Measurements from ENCODE around the gene STUB1.

STUB1 gene

DNA sequence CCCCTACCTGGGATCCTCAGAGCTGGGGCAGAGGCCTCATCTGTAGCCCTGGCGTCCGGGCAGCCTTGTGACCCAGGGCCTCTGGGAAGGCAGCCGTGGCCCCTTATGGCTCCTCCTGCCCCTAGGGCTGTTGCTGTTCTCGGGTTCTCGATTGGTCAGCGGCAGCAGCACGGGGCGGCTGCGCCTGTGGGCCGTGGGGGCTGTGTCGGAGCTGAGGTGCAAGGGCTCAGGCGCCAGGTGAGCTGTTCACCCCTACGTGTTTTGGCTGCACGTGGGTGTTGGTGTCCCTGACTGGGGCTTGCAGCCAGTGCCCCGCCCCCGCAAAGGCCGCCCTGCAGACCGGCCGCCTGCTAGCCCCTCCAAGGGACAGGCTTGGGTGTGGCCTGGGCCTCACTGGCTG, 18.1 kb upstream of the STUB1 start:
- no peak overlapping the region for H3K9ac ChIP-seq
- no peaks in the 10 kb centered on the region for H3K36me3 ChIP-seq (ENCODE audit: insufficient read depth)
- no peaks in the 10 kb centered on the region for H3K27me3 ChIP-seq (ENCODE audit: insufficient read depth, low read depth)
- no peaks in the 10 kb centered on the region for H4K20me1 ChIP-seq (ENCODE audit: insufficient read depth)
- no peak overlapping the region for H3K4me3 ChIP-seq (IDR thresholded peaks at IDR 0.05; ENCODE audit: insufficient read depth, low read depth, low read length)
- H3K27ac ChIP-seq, result no peak overlapping the region
- TF ChIP-seq, protein P1, sequence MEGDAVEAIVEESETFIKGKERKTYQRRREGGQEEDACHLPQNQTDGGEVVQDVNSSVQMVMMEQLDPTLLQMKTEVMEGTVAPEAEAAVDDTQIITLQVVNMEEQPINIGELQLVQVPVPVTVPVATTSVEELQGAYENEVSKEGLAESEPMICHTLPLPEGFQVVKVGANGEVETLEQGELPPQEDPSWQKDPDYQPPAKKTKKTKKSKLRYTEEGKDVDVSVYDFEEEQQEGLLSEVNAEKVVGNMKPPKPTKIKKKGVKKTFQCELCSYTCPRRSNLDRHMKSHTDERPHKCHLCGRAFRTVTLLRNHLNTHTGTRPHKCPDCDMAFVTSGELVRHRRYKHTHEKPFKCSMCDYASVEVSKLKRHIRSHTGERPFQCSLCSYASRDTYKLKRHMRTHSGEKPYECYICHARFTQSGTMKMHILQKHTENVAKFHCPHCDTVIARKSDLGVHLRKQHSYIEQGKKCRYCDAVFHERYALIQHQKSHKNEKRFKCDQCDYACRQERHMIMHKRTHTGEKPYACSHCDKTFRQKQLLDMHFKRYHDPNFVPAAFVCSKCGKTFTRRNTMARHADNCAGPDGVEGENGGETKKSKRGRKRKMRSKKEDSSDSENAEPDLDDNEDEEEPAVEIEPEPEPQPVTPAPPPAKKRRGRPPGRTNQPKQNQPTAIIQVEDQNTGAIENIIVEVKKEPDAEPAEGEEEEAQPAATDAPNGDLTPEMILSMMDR (conservative IDR thresholded peaks at IDR 0.05; ENCODE audit: low read depth, low read length), result no peak
- no peak overlapping the region for H3K4me2 ChIP-seq
- H2AFZ ChIP-seq (ENCODE audit: low read depth), result no peak overlapping the region
- H3K4me1 ChIP-seq (ENCODE audit: low read depth, poor library complexity, severe bottlenecking), result peaks cover 20% of the 10 kb centered on the region
- H3K79me2 ChIP-seq (ENCODE audit: insufficient read depth, low read depth), result no peaks in the 10 kb centered on the region

DNA sequence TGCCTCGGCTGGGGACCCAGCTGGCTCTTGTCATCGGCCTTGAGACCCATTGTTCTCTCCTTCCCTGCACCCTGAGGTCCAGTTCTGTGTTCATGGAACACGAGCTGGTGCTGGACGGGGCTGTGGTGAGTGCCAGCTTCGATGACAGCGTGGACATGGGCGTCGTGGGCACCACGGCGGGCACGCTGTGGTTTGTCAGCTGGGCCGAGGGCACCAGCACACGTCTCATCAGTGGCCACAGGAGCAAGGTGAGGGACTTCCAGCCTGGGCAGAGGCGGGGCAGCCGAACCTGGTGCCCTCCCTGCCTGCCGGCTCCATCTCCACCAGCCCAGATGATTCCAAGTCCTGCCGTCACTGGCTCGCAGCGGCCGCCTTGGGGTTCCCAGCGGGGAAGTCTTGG, 17.6 kb upstream of the STUB1 start:
- Histone ChIP-seq H3K4me1 (ENCODE audit: low read depth, poor library complexity, severe bottlenecking) (peaks cover 24% of the 10 kb centered on the region), H3K4me2 (no peak overlapping the region), H3K36me3 (ENCODE audit: insufficient read depth) (no peaks in the 10 kb centered on the region), H2AFZ (ENCODE audit: low read depth) (no peak overlapping the region), H3K27ac (no peak overlapping the region), H3K79me2 (ENCODE audit: insufficient read depth, low read depth) (no peaks in the 10 kb centered on the region), H3K27me3 (ENCODE audit: insufficient read depth, low read depth) (no peaks in the 10 kb centered on the region), H4K20me1 (ENCODE audit: insufficient read depth) (no peaks in the 10 kb centered on the region), H3K4me3 (IDR thresholded peaks at IDR 0.05; ENCODE audit: insufficient read depth, low read depth, low read length) (no peak overlapping the region), H3K9ac (no peak overlapping the region)
- TF ChIP-seq, protein P1 (conservative IDR thresholded peaks at IDR 0.05; ENCODE audit: low read depth, low read length), result no peak

DNA sequence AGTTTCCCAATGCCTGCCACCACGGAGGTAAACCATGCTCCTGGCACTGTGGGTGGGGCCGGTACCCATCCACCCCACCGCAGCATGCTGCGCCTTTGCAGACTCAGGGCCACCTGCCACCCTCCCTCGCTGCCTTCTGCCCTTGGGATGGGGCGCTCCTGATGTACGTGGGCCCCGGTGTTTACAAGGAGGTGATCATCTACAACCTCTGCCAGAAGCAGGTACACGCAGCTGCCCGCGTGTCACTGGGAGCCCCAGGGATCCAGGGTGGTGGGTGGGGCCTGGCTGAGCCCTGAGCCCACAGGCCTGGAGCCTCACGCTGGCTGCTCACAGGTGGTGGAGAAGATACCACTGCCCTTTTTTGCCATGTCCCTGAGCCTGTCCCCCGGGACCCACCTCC, 13.6 kb upstream of the STUB1 start:
- Histone ChIP-seq H3K9ac (no peak overlapping the region), H3K4me1 (ENCODE audit: low read depth, poor library complexity, severe bottlenecking) (peaks cover 13% of the 10 kb centered on the region), H3K79me2 (ENCODE audit: insufficient read depth, low read depth) (peaks cover 19% of the 10 kb centered on the region), H3K27me3 (ENCODE audit: insufficient read depth, low read depth) (no peaks in the 10 kb centered on the region), H3K36me3 (ENCODE audit: insufficient read depth) (no peaks in the 10 kb centered on the region; the same call in 1 of the 2 replicates), H3K4me2 (no peak overlapping the region), H3K4me3 (IDR thresholded peaks at IDR 0.05; ENCODE audit: insufficient read depth, low read depth, low read length) (no peak overlapping the region), H4K20me1 (ENCODE audit: insufficient read depth) (no peaks in the 10 kb centered on the region), H3K27ac (no peak overlapping the region), H2AFZ (ENCODE audit: low read depth) (no peak overlapping the region)
- TF ChIP-seq, protein P1 (conservative IDR thresholded peaks at IDR 0.05; ENCODE audit: low read depth, low read length), result no peak

DNA sequence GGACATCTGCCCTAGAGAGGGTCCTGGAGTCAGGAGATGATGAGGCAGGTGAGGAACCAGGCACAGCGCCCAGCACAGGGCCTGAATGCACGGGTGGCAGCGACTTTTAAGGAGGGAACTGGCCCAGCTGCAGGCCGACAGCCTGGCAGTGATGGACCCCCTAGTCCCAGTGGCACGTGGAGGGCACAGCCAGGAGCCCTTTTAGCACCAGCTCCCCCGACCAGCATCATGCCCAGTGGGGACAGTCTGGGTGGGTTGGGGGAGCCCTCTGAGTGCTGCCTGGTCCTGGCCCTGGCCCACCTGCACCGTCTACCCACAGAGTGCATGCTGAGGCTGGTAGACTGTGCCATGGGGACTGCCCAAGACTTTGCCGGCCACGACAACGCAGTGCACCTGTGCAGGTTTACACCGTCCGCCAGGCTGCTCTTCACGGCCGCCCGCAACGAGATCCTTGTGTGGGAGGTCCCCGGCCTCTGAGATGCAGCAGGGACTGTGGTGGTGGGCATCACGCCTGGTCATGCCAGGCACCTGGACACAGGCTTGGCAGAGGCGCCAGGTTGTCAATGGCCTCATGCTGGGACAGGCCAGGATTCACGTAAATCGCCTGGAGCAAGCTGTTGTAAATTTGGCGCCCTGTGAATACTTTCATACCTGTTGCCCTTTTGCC, 13.0 kb upstream of the STUB1 start:
- no peak overlapping the region; the same call in 1 of the 2 replicates for H3K27ac ChIP-seq
- no peaks in the 10 kb centered on the region; the same call in 1 of the 2 replicates for H3K36me3 ChIP-seq (ENCODE audit: insufficient read depth)
- H3K4me3 ChIP-seq (IDR thresholded peaks at IDR 0.05; ENCODE audit: insufficient read depth, low read depth, low read length), result no peak overlapping the region
- H3K79me2 ChIP-seq (ENCODE audit: insufficient read depth, low read depth), result peaks cover 19% of the 10 kb centered on the region
- peaks cover 13% of the 10 kb centered on the region for H3K4me1 ChIP-seq (ENCODE audit: low read depth, poor library complexity, severe bottlenecking)
- no peak overlapping the region; the same call in 1 of the 2 replicates for H3K9ac ChIP-seq
- H3K27me3 ChIP-seq (ENCODE audit: insufficient read depth, low read depth), result no peaks in the 10 kb centered on the region
- no peaks in the 10 kb centered on the region for H4K20me1 ChIP-seq (ENCODE audit: insufficient read depth)
- H3K4me2 ChIP-seq, result peak overlapping the region; percentile 71
- TF ChIP-seq, protein P1 (conservative IDR thresholded peaks at IDR 0.05; ENCODE audit: low read depth, low read length), result no peak
- peak overlapping the region; percentile 49; the same call in 1 of the 2 replicates for H2AFZ ChIP-seq (ENCODE audit: low read depth)
